Astrocyte of the spinal cord (primary cell): ENCODE measurements around the gene GAS2.
A peak's percentile ranks its signal among the peaks of the same experiment; 100 is the strongest.
"Not testable (repeated sequence)": the region's sequence is repeated elsewhere in the genome, so short reads cannot be mapped to it uniquely, and the experiment has no call there.

ENCODE experiments used
- DNase-seq: peaks from one replicate; pipeline ENCODE4 v3.0.0; 2011; ENCODE audit warnings: low read depth, low spot score
- H3K4me3 ChIP-seq: 2 replicates; pipeline ENCODE4 v1.5.1; 2011; ENCODE audit warnings: low read depth, mild to moderate bottlenecking, low read length, moderate library complexity
- CTCF ChIP-seq: IDR thresholded peaks from 2 replicates; pipeline ENCODE4 v1.5.1; 2012; ENCODE audit warnings: low read depth, mild to moderate bottlenecking, low read length, inconsistent platforms
- in situ Hi-C: cut with HindIII; loops from 2 replicates; pipeline ENCODE4 v1.10.0; 2017; ENCODE audit warnings: low sequenced_read_pairs

The GAS2 gene

GRCh38 chr11:22633354-22633902, 33.0 kb upstream of the GAS2 start:
- in situ Hi-C loops, result no loop called here
- no peak for TF ChIP-seq CTCF
- H3K4me3 ChIP-seq, result no peak overlapping the region
- DNase-seq, result no peak

GRCh38 chr11:22634897-22635629, 31.3 kb upstream of the GAS2 start:
- peak; percentile 43 for DNase-seq
- in situ Hi-C loops, result no loop called here

GRCh38 chr11:22635689-22636088, 30.7 kb upstream of the GAS2 start:
- TF ChIP-seq CTCF, result no peak
- H3K4me3 ChIP-seq, result no peak overlapping the region
- DNase-seq, result no peak
- in situ Hi-C loops, result no loop called here

More at GRCh38 chr11:22634897-22635629, 31.3 kb upstream of the GAS2 start:
- TF ChIP-seq CTCF, result no peak
- H3K4me3 ChIP-seq, result no peak overlapping the region

GRCh38 chr11:22640862-22641261, 25.5 kb upstream of the GAS2 start:
- no peak for DNase-seq
- no peak for TF ChIP-seq CTCF
- no peak overlapping the region for H3K4me3 ChIP-seq
- in situ Hi-C loops, result no loop called here

GRCh38 chr11:22641559-22641958, 24.9 kb upstream of the GAS2 start:
- DNase-seq, result no peak
- H3K4me3 ChIP-seq, result no peak overlapping the region
- no peak for TF ChIP-seq CTCF
- in situ Hi-C loops, result no loop called here

GRCh38 chr11:22652346-22652745, 14.1 kb upstream of the GAS2 start:
- DNase-seq, H3K4me3 ChIP-seq, in situ Hi-C loops: not testable (repeated sequence)

- DNase-seq, result no peak
- in situ Hi-C loops, result no loop called here
- TF ChIP-seq CTCF, result no peak
- no peak overlapping the region for H3K4me3 ChIP-seq
Measured at GRCh38 chr11:22656130-22656529, 10.3 kb upstream of the GAS2 start.
